GM18909 (cell line): ENCODE results near the gene PAX7.
"Not testable (repeated sequence)": the region's sequence is repeated elsewhere in the genome, so short reads cannot be mapped to it uniquely, and the experiment has no call there.

Source experiments
- ATAC-seq: cut with Tn5 transposase; IDR thresholded peaks from one replicate; pipeline ENCODE4 v1.9.1; 2021; ENCODE audit warnings: mild to moderate bottlenecking; ENCODE audit not compliant: unreplicated experiment, poor library complexity

PAX7 gene

DNA sequence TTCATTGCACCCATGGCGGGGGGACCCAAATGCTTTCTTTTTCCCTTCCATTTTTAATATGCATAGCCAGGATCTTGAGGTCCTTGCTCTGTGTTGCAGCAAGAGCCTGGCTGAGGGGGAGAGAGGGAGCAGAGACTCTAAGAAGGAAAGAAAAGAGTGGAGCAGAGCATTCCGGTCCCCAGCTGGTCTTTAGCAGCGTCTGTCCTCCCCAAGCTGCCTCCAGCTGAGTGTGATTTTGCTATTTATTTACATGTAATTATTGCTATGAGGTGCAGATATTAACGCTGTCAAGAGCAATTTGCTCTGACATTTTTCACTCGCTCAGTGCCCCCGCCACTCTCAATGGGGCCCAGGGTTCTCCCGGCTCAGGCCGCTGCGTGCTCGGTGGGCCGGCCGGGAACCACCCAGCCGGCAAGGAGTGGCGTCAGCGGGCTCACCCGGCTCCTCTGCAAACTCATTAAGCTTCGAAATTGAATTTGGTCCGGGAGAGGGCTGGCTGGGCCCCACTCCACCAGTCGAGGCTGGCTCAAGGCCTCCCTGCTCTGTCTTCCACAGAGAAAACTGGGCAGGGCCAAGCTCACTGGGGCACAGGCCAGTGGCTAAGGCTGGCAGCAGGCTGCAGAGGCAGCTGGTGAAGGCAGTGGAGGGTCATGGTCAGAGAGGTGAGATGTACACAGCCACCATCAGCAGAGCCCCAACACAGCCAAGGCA, 93.2 kb downstream of the PAX7 start:
- ATAC-seq, result no peak

DNA sequence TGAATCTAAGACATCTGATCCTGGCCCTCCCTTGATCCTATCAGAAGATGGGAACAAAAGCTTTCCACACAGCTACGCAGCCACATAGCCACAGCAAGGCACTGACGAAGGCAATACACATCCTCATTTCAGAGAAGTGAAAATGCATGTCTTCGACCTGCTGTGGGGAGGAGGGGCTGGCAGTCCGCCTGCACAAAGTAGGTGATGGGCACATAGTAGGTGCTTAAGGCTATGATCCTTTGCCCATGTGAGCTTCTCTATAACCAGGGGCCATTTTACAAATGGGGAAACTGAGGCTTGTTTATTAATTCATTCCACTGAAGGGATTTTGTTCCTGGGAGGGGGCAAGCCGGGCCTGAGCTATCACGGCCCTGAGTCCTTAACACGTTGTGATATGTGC, 94.2 kb downstream of the PAX7 start:
- no peak for ATAC-seq

DNA sequence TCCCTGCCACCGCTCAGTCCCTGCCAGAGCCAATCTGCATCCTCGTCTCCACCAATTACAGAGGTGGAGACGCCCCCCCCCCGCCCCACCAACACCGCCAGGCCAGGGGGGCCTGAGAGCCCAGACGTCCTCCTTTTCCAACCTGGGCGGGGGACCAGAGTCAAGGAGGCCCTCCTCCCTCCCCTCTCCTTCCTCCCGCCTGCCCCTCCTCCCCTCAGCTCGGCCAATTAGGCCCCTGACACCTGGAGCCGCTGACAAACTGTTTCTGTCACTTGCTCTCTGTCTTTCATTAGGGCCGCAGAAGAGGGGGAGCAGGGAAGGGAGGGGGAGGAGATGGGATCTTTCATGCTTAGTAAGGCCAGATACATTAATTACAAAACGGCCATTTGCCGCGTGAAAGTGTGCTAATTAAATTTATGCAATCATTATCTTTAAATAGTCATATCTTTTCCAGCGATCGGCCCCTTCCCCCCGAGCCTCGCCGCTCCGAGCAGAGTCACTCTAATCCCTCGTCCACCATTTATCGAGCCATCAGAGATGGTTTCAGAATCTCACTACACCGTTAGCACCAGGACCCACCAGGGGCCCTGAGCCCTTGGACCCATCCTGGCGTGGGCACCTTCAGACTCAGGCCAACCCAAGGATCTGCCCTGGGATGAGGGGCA, 94.7 kb downstream of the PAX7 start:
- no peak for ATAC-seq

DNA sequence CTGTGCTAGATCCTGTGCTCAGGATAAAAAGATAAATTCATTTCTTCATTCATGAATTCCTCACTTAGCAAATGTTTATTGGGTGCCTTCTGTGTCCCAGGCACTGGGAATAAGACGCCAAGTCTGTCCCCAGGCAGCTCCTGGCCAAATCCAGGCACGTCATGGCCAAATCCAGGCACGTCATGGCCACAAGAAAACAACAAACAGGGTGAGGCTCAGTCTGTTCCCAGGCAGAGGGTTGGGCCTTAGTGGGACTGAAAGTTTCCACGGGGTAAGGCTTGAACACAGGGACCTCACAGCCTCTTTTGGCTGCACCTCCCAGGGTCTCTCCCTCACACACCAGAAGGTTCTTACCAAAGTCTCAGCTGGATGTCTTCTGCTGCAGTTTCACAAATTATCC, 95.7 kb downstream of the PAX7 start:
- ATAC-seq, result no peak

GRCh38 chr1:18727956-18728355, 97.3 kb downstream of the PAX7 start:
- no peak for ATAC-seq

DNA sequence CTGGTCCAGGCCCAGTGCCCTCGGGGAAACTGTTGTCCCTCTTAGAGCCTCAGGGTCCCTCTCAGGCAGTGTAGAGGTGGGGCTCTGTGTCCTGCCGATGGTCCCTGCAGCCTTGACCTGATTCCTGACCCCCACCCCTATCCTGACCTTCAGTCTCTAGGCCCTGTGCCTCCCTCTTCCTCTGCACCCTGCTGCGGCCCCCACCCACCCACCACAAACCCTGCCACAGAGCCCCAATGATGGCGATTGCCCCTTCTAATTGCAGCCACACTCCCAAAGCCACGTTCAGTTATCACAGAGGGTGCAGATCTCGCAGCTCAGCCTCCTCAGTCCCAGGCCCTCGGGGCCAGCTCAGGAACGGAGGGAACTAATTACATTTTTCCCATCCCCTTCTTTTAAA, 99.7 kb downstream of the PAX7 start:
- no peak for ATAC-seq

GRCh38 chr1:18731148-18731547, 100.5 kb downstream of the PAX7 start:
- ATAC-seq, result no peak

DNA sequence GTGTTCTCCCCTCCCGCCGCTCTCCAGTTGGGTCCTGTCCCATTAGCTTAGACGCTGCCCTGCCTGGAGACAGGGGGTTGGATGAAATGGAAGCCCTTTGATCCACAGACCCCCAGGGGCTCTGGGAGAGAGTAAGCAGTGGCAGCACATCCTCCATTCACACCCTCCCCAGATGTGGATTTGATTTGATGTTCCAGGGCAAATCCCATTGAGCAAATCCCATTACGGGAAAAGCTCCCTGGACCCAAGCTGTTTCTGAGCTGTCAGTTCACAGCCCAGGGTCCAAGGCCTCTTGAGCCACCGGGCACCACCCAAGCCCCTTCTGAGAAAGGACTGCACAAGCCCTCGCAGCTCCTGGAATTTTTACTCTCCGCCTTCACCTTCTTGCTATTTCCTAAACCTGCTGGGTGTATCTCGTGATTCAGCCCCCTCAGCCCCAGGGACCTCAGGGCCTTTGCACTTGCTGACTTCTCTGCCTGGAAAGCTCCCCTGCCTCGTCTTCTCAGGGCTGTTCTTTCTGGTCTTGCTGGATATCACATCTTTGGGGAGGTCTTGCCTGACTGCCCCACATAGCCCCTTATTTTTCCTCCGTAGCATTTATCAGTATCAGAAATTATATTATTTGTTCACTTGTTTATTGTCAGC, 101.1 kb downstream of the PAX7 start:
- no peak for ATAC-seq

DNA sequence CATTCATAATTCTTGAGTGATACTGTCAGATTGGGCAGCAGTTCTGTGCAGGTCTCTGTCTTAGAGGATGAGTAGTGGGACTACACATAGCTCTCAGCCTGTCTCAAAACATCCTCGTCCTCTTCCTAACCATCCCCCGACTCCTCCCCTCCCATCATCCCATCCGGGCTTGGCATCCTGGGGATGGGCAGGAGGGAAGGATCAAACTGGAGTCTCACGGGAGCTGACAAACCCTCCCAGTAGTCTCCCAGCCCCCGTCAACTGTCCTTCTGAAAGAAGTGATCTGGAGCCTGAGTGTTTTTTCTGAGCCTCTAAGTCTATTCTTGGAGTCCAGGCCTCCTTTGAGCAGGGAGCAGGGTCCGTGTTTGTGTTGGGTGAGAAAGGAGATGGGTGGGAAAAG, 102.0 kb downstream of the PAX7 start:
- ATAC-seq, result no peak

GRCh38 chr1:18734001-18734400, 103.4 kb downstream of the PAX7 start:
- ATAC-seq, result no peak

- ATAC-seq, result no peak
Observed at GRCh38 chr1:18734461-18735223, 104.0 kb downstream of the PAX7 start.

DNA sequence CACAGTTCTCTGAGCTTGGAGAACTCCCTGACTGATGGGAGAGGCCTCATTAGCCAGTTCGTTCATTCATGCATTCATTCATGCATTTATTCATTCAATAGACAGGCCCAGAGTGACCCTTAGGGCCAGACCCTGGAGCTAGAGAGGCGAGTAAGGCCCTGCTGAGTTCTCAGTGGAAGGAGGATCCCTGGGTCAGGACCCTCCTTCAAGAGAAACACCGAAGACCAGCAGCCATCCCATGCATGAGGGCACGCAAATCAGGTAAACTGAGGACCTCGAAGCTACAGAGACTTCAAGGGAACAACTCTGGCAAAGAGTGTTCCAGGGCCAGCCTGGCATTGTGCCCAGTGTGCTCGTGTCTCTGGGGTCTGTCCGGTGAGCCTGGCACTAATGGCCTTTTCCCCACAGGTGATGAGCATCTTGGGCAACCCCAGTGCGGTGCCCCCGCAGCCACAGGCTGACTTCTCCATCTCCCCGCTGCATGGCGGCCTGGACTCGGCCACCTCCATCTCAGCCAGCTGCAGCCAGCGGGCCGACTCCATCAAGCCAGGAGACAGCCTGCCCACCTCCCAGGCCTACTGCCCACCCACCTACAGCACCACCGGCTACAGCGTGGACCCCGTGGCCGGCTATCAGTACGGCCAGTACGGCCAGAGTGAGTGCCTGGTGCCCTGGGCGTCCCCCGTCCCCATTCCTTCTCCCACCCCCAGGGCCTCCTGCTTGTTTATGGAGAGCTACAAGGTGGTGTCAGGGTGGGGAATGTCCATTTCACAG, 104.8 kb downstream of the PAX7 start:
- no peak for ATAC-seq

DNA sequence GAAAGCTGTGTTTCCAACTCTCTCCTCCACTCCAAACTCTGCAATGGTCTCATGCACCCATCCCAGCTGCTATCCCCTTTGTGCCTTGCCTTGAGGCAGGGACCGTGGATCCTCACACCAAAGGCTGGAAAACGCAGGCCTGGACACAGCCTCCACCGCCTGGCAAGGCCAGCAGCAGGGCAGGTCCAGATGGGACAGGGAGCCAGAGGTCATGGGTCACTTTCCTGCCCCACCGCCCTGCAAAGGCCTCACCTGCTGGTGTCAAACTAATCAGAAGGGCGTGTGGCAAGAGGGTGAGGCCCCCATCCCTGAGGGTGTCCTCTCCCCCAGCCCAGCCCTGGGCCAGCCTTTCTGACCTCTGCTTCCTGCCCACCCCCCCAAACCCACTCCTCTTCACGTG, 106.3 kb downstream of the PAX7 start:
- ATAC-seq, result no peak

GRCh38 chr1:18738126-18738525, 107.5 kb downstream of the PAX7 start:
- no peak for ATAC-seq

- no peak for ATAC-seq
Observed at GRCh38 chr1:18738617-18739016, 108.0 kb downstream of the PAX7 start.

DNA sequence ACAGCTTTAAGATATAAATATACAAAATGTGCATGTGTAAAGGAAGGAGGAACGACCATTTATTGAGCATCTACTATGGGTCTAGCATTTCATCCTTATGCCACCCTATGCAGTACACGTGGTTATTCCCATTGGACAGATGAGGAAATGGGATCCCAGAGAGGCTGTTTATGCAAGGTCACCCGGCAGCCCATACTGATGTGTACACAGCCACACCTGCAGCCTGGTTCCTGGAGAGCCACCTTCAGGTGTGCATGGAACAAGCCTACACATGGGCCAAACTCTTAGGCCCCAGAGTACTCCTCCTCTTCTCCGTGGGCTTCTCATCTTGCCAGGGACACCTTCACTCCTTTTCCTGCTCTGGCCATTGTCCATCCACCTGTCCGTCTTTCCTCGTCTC, 108.8 kb downstream of the PAX7 start:
- no peak for ATAC-seq

- no peak for ATAC-seq
Observed at GRCh38 chr1:18739897-18740296, 109.3 kb downstream of the PAX7 start.

DNA sequence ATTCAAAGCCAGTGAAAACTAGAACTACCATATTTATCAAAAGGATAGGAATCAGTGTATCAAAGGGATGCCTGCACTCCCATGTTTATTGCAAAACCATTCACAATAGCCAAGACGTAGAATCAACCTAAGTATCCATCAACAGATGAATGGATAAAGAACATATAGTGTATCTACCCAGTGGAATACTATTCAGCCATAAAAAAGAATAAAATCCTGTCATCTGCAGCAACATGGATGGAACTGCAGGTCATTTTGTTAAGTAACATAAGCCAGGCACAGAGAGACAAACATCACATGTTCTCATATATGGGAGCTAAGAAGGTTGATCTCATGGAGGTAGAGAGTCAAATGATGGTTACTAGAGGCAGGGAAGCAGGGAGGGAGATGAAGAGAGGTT, 110.0 kb downstream of the PAX7 start:
- ATAC-seq, result no peak

DNA sequence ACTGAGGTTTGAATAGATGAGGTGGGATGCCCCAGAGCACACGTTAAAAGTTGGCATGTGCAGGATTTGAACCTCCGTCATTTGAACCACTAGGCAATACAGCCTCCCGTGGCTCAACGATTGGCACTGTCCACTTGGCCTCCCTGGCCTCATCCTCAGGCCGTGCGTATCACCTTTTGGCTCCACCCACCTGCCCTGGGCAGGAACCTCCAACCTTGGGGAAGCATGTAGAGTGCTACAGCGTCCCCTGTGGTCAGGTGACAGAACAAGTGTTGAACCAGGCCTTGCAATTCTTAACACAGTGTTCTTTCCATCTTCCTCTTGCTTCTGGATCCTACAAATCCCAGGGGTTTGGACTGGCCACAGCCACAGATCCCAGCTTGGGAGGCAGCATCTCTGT, 112.6 kb downstream of the PAX7 start:
- no peak for ATAC-seq

DNA sequence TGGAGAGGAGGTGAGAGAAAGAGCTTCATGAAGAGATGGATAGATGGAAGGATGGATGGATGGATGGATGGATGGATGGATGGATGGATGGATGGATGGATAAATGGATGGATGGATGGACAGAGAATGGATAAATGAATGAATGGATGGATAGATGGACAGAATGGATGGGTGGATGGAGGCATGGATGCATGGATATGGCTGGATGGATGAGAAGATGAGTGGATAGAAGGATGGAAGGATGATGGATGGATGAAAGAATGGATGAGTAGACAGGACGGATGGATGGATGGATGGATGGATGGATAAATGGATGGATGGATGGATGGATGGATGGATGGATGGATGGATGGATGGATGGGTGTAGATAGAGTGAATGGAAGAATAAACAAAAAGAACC, 113.7 kb downstream of the PAX7 start:
- ATAC-seq, result not testable (repeated sequence)
